ENCODE measurements around the gene ADAMTS20. TPM values are rescaled to one million over a fixed set of nuclear protein-coding genes. Genes with fewer than 3 reads are reported as not detected.

The ADAMTS20 gene
- total and polyA plus RNA-seq, 2 donors (not counting 3 experiments of a cell fraction or from before 2014, with no cell fraction given): not detected

DNA sequence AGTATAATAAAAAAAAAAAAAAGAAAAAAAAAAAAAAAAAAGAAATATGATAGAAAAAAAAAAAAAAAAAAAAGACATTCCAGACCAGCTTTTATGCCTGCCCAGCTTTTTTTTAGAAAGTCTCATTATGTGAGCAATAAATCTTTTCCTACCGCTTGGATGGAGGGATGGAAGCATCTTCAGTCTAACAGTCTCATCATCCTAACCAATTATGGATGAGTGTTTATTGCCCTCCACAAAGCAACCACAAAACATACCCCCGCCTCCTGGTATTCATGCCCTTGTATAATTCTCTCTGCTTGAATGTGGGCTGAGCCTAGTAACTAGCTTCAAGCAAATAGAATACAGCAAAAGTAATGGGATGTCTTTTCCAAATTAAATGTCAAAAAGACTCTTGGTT, 33.7 kb upstream of the ADAMTS20 start:
- BruUV-seq (replicated peaks): no TSS peak
- Histone ChIP-seq H3K4me2 (ENCODE audit: insufficient read depth, low read length) (no peak overlapping the region), H2AFZ (ENCODE audit: low read depth, low read length) (no peak overlapping the region), H3K9ac (replicated peaks; ENCODE audit: extremely low read depth, insufficient read depth, low read length) (no peak overlapping the region), H3K4me1 (ENCODE audit: control insufficient read depth, extremely low read depth, insufficient read depth, low read length) (no peaks in the 10 kb centered on the region), H4K20me1 (replicated peaks; ENCODE audit: control insufficient read depth, extremely low read depth, insufficient read depth, low read length) (no peaks in the 10 kb centered on the region), H3K4me3 (replicated peaks in 1 of 3; ENCODE audit: insufficient read depth in 1 of 3, low read depth in 1 of 3, low read length in 3 of 3) (no peak overlapping the region), H3K9me3 (replicated peaks; ENCODE audit: control insufficient read depth, insufficient read depth, low read length) (no peaks in the 10 kb centered on the region), H3K79me2 (ENCODE audit: control insufficient read depth, insufficient read depth, low read length) (no peaks in the 10 kb centered on the region), H3K27ac (ENCODE audit: insufficient read depth, low read depth, low read length) (no peak overlapping the region), H3K27me3 (ENCODE audit: control insufficient read depth in 2 of 2, insufficient read depth in 2 of 2, low read length in 2 of 2) (no peaks in the 10 kb centered on the region), H3K36me3 (ENCODE audit: control insufficient read depth in 2 of 2, extremely low read depth in 1 of 2, insufficient read depth in 2 of 2, low read length in 2 of 2) (no peaks in the 10 kb centered on the region), H3K9me1 (replicated peaks; ENCODE audit: control insufficient read depth, extremely low read depth, insufficient read depth, low read length) (peaks cover 3% of the 10 kb centered on the region)
- DNase-seq (ENCODE audit: low read depth, low spot score) (no peak), FAIRE-seq (no peak)
- dilution Hi-C loops (cut with MboI; ENCODE audit: extremely low pct_ligation_motif_present, low sequenced_read_pairs) (no loop called here), intact Hi-C loops (cut with micrococcal nuclease) (no loop called here)
- CTCF ChIA-PET: no interaction called here
- TF ChIP-seq MYC (IDR thresholded peaks at IDR 0.05; ENCODE audit: low read depth, low read length) (no peak), JUN (IDR thresholded peaks at IDR 0.05; ENCODE audit: borderline replicate concordance, insufficient read depth, insufficient read length, low read depth) (no peak), POLR2AphosphoS5 (IDR thresholded peaks at IDR 0.05; ENCODE audit: insufficient read depth, low read depth, low read length) (no peak), FOS (IDR thresholded peaks at IDR 0.05; ENCODE audit: borderline replicate concordance, insufficient read depth, low read length) (no peak), EZH2 (IDR thresholded peaks at IDR 0.05; ENCODE audit: borderline replicate concordance, low read depth, low read length, severe bottlenecking) (no peak), GATA2 (IDR thresholded peaks at IDR 0.05; ENCODE audit: insufficient read depth, insufficient read length, low read depth, low read length) (no peak)
- TF ChIP-seq, protein P1, sequence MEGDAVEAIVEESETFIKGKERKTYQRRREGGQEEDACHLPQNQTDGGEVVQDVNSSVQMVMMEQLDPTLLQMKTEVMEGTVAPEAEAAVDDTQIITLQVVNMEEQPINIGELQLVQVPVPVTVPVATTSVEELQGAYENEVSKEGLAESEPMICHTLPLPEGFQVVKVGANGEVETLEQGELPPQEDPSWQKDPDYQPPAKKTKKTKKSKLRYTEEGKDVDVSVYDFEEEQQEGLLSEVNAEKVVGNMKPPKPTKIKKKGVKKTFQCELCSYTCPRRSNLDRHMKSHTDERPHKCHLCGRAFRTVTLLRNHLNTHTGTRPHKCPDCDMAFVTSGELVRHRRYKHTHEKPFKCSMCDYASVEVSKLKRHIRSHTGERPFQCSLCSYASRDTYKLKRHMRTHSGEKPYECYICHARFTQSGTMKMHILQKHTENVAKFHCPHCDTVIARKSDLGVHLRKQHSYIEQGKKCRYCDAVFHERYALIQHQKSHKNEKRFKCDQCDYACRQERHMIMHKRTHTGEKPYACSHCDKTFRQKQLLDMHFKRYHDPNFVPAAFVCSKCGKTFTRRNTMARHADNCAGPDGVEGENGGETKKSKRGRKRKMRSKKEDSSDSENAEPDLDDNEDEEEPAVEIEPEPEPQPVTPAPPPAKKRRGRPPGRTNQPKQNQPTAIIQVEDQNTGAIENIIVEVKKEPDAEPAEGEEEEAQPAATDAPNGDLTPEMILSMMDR (IDR thresholded peaks at IDR 0.05; ENCODE audit: extremely low read depth in 1 of 2, insufficient read depth in 1 of 2, low read depth in 1 of 2, low read length in 2 of 2): no peak
- POLR2A ChIA-PET: no interaction called here
